H9 (cell line): ENCODE results near the gene ZMPSTE24. TPM values are rescaled to one million over a fixed set of nuclear protein-coding genes. Genes with fewer than 3 reads are reported as not detected.

Source experiments
- DNase-seq: peaks from one replicate; pipeline ENCODE4 v3.0.0-alpha.2; 2017
- H2AFZ ChIP-seq: one replicate; pipeline ENCODE4 v1.6.1; 2013; ENCODE audit warnings: mild to moderate bottlenecking, low read length, control low read depth, moderate library complexity
- H2AK5ac ChIP-seq: 2 replicates; pipeline ENCODE4 v1.6.1; 2013; ENCODE audit warnings: low read length, control low read depth, mixed read lengths; ENCODE audit not compliant: insufficient read length
- H2BK120ac ChIP-seq: one replicate; pipeline ENCODE4 v1.6.1; 2013; ENCODE audit warnings: low read depth, mild to moderate bottlenecking, low read length, control low read depth, inconsistent platforms; ENCODE audit not compliant: poor library complexity, severe bottlenecking
- H2BK12ac ChIP-seq: 2 replicates; pipeline ENCODE4 v1.6.1; 2013; ENCODE audit warnings: low read length, control low read depth, mixed read lengths, low read depth; ENCODE audit not compliant: insufficient read length
- H2BK15ac ChIP-seq: 2 replicates; pipeline ENCODE4 v1.6.1; 2013; ENCODE audit warnings: low read depth, low read length, control low read depth
- H2BK20ac ChIP-seq: one replicate; pipeline ENCODE4 v1.6.1; 2013; ENCODE audit warnings: low read depth, mild to moderate bottlenecking, low read length, control low read depth, inconsistent platforms; ENCODE audit not compliant: poor library complexity, severe bottlenecking
- H2BK5ac ChIP-seq: 2 replicates; pipeline ENCODE4 v1.6.1; 2013; ENCODE audit warnings: low read length, control low read depth, mixed read lengths; ENCODE audit not compliant: insufficient read length
- H3K14ac ChIP-seq: 2 replicates; pipeline ENCODE4 v1.6.1; 2013; ENCODE audit warnings: low read length, control low read depth; ENCODE audit not compliant: insufficient read depth
- H3K18ac ChIP-seq: 2 replicates; pipeline ENCODE4 v1.6.1; 2013; ENCODE audit warnings: low read depth, mild to moderate bottlenecking, mixed read lengths, low read length, control low read depth; ENCODE audit not compliant: insufficient read length
- H3K23ac ChIP-seq: 2 replicates; pipeline ENCODE4 v1.6.1; 2013; ENCODE audit warnings: low read length, control low read depth, mixed read lengths, low read depth; ENCODE audit not compliant: insufficient read length
- H3K23me2 ChIP-seq: 2 replicates; pipeline ENCODE4 v1.6.1; 2013; ENCODE audit warnings: low read depth, mild to moderate bottlenecking, mixed read lengths, low read length, control low read depth; ENCODE audit not compliant: insufficient read length, poor library complexity, severe bottlenecking
- H3K27ac ChIP-seq: 2 replicates; pipeline ENCODE4 v1.5.1; 2013; ENCODE audit warnings: low read length, control low read depth, mixed read lengths, low read depth; ENCODE audit not compliant: insufficient read length
- H3K27me3 ChIP-seq: 2 replicates; pipeline ENCODE4 v1.6.1; 2013; ENCODE audit warnings: low read length, control low read depth, inconsistent platforms; ENCODE audit not compliant: insufficient read depth
- H3K4ac ChIP-seq: 2 replicates; pipeline ENCODE4 v1.6.1; 2013; ENCODE audit warnings: low read depth, mild to moderate bottlenecking, control low read depth, inconsistent platforms, low read length, moderate library complexity
- H3K4me1 ChIP-seq: 2 replicates; pipeline ENCODE4 v1.6.1; 2013; ENCODE audit warnings: low read length, control low read depth, inconsistent platforms; ENCODE audit not compliant: insufficient read depth
- H3K4me2 ChIP-seq: 2 replicates; pipeline ENCODE4 v1.6.1; 2013; ENCODE audit warnings: low read length, control low read depth, mixed read lengths; ENCODE audit not compliant: insufficient read length, insufficient read depth
- H3K56ac ChIP-seq: 2 replicates; pipeline ENCODE4 v1.6.1; 2013; ENCODE audit warnings: low read depth, mild to moderate bottlenecking, mixed read lengths, low read length, control low read depth; ENCODE audit not compliant: insufficient read length
- H3K79me1 ChIP-seq: 2 replicates; pipeline ENCODE4 v1.6.1; 2013; ENCODE audit warnings: low read depth, mild to moderate bottlenecking, moderate library complexity, low read length, control low read depth, inconsistent platforms; ENCODE audit not compliant: insufficient read depth, poor library complexity, severe bottlenecking
- H3K79me2 ChIP-seq: 2 replicates; pipeline ENCODE4 v1.6.1; 2013; ENCODE audit warnings: low read length, control low read depth, inconsistent platforms; ENCODE audit not compliant: insufficient read depth
- H3K9ac ChIP-seq: 2 replicates; pipeline ENCODE4 v1.6.1; 2013; ENCODE audit warnings: low read length, control low read depth, mixed read lengths; ENCODE audit not compliant: insufficient read length; ENCODE audit errors: extremely low read depth
- H3K9me3 ChIP-seq: one replicate; pipeline ENCODE4 v1.6.1; 2013; ENCODE audit warnings: low read depth, low read length, inconsistent platforms; ENCODE audit not compliant: control insufficient read depth
- H3T11ph ChIP-seq: one replicate; pipeline ENCODE4 v1.6.1; 2013; ENCODE audit warnings: mild to moderate bottlenecking, low read length, control low read depth, inconsistent platforms
- H4K20me1 ChIP-seq: one replicate; pipeline ENCODE4 v1.6.1; 2013; ENCODE audit not compliant: control insufficient read depth, insufficient read length, insufficient read depth
- H4K5ac ChIP-seq: 2 replicates; pipeline ENCODE4 v1.6.1; 2013; ENCODE audit warnings: low read depth, mild to moderate bottlenecking, mixed read lengths, low read length, control low read depth; ENCODE audit not compliant: insufficient read length
- H4K8ac ChIP-seq: replicated peaks from 2 replicates; pipeline ENCODE4 v1.6.1; 2013; ENCODE audit warnings: low read length, control low read depth, mixed read lengths, low read depth; ENCODE audit not compliant: insufficient read length
- H4K91ac ChIP-seq: 2 replicates; pipeline ENCODE4 v1.6.1; 2013; ENCODE audit warnings: low read depth, mild to moderate bottlenecking, moderate library complexity, mixed read lengths, low read length, control low read depth; ENCODE audit not compliant: insufficient read length
- H3K27ac Mint-ChIP-seq, 3 experiments: 2 replicates in 2 of 3; 3 replicates in 1 of 3; pipeline ENCODE4 v1.8.0; 2020 to 2021; ENCODE audit warnings: mixed read lengths in 3 of 3, mild to moderate bottlenecking in 1 of 3, moderate library complexity in 1 of 3
- H3K27me3 Mint-ChIP-seq: 2 replicates; pipeline ENCODE4 v1.8.0; 2021; ENCODE audit warnings: low read depth, mild to moderate bottlenecking, moderate library complexity, mixed read lengths
- H3K36me3 Mint-ChIP-seq, 3 experiments: 2 replicates in 2 of 3; 3 replicates in 1 of 3; pipeline ENCODE4 v1.8.0; 2020 to 2021; ENCODE audit warnings: low read depth in 3 of 3, mixed read lengths in 3 of 3; ENCODE audit not compliant: insufficient read depth in 1 of 3
- H3K4me1 Mint-ChIP-seq, 2 experiments: 2 replicates each; pipeline ENCODE4 v1.8.0; 2020; ENCODE audit warnings: mixed read lengths in 2 of 2
- H3K4me3 Mint-ChIP-seq, 2 experiments: 2 replicates in 1 of 2; 3 replicates in 1 of 2; pipeline ENCODE4 v1.8.0; 2020 to 2021; ENCODE audit warnings: mild to moderate bottlenecking in 2 of 2, mixed read lengths in 2 of 2, moderate library complexity in 1 of 2
- H3K9me3 Mint-ChIP-seq, 2 experiments: 2 replicates in 1 of 2; 3 replicates in 1 of 2; pipeline ENCODE4 v1.8.0; 2020; ENCODE audit warnings: mild to moderate bottlenecking in 2 of 2, mixed read lengths in 2 of 2, moderate library complexity in 1 of 2
- CTCF ChIP-seq: fragments of 200-600 bp; sonication (generic); conservative IDR thresholded peaks from 3 replicates; pipeline ENCODE4 v1.8.0; 2021; ENCODE audit warnings: antibody characterized with exemption, mild to moderate bottlenecking
- whole genome bisulfite sequencing: extraction: QIAGEN DNeasy Blood & Tissue Kit; methylation state at CpG from one replicate; pipeline ENCODE4 v1.1.7; 2013; ENCODE audit warnings: missing lambda C conversion rate, low lambda C conversion rate, mixed read lengths; ENCODE audit not compliant: insufficient read length; ENCODE audit errors: extremely low coverage; 5-methylcytosine and 5-hydroxymethylcytosine counted together
- total RNA-seq: library from RNA; stranded (reverse); gene quantifications from 2 replicates; pipeline ENCODE4 v1.2.1, GENCODE V29; 2021

ZMPSTE24 gene
- total RNA-seq, 1 experiment from 2014 or later = 47.6 TPM

GRCh38 chr1:40318476-40318875, 60.4 kb downstream of the ZMPSTE24 start:
- Histone ChIP-seq H2BK5ac (no peak overlapping the region), H2BK20ac (no peak overlapping the region), H3K18ac (no peak overlapping the region), H3K27ac (no peak overlapping the region), H3K79me1 (no peaks in the 10 kb centered on the region), H3K9me3 (no peaks in the 10 kb centered on the region), H3K4me2 (no peak overlapping the region), H3K9ac (no peak overlapping the region), H4K20me1 (no peaks in the 10 kb centered on the region), H3K4ac (no peak overlapping the region), H4K8ac (no peak overlapping the region), H4K91ac (no peak overlapping the region), H3K4me1 (peaks cover 4% of the 10 kb centered on the region; the same call in 1 of the 2 replicates), H3K23me2 (peaks cover 11% of the 10 kb centered on the region), H3K56ac (no peak overlapping the region), H2BK120ac (no peak overlapping the region), H2AK5ac (no peak overlapping the region), H3T11ph (no peak overlapping the region), H4K5ac (no peak overlapping the region), H3K14ac (no peak overlapping the region), H2AFZ (no peak overlapping the region), H2BK15ac (no peak overlapping the region), H2BK12ac (no peak overlapping the region), H3K23ac (no peak overlapping the region), H3K79me2 (no peaks in the 10 kb centered on the region), H3K27me3 (peaks cover 35% of the 10 kb centered on the region; the same call in 1 of the 2 replicates)
- no peak for TF ChIP-seq CTCF
- Mint-ChIP-seq H3K4me1 (peaks cover 20 to 26% of the 10 kb centered on the region in 2 experiments), H3K9me3 (no peaks in the 10 kb centered on the region), H3K27me3 (peaks cover 77% of the 10 kb centered on the region), H3K36me3 (peaks cover 0 to 2% (median 0%) of the 10 kb centered on the region in 3 experiments; a peak in 1 of 7 replicates), H3K27ac (no peak overlapping the region), H3K4me3 (no peak overlapping the region; a peak in 1 of 5 replicates)
- DNase-seq = no peak
- no CpG with 5 or more reads among the region's 4 CpGs for WGBS
